B cell (primary cell): ENCODE measurements around the gene VAMP4. TPM values are rescaled to one million over a fixed set of nuclear protein-coding genes. Genes with fewer than 3 reads are reported as not detected.

Experiments
- ATAC-seq: fragments of 200-7000 bp; cut with Tn5 transposase; one replicate; pipeline ENCODE4 v1.10.0; 2021; ENCODE audit warnings: low read depth, mild to moderate bottlenecking, moderate number of reproducible peaks, moderate library complexity
- CTCF ChIA-PET: fragments of 350-600 bp; sonication (Branson Sonifier 250); formaldehyde crosslinking; loops from one replicate; lab custom pipeline; 2021; ENCODE audit warnings: antibody characterized with exemption, inconsistent platforms; lab: Charles Lee
- POLR2A ChIA-PET: fragments of 350-600 bp; sonication (Branson Sonifier 250); formaldehyde crosslinking; loops from one replicate; lab custom pipeline; 2021; ENCODE audit warnings: antibody characterized with exemption; lab: Charles Lee
- DNase-seq: peaks from one replicate; pipeline ENCODE4 v3.0.0; 2013
- H2AFZ ChIP-seq: 2 replicates; pipeline ENCODE4 v1.6.1; 2012; ENCODE audit warnings: mild to moderate bottlenecking, low read depth, low read length; ENCODE audit not compliant: insufficient read depth, poor library complexity, severe bottlenecking
- H3K27ac ChIP-seq, 2 donors: 1 replicate in 1 of 2; 2 replicates in 1 of 2; pipeline ENCODE4 v1.5.1; 2012 to 2013; ENCODE audit warnings: low read length in 2 of 2, mild to moderate bottlenecking in 2 of 2, moderate library complexity in 1 of 2
- H3K27me3 ChIP-seq, 4 experiments: fragments of 200-600 bp in 1 of 4; sonication (generic) in 1 of 4; replicated peaks in 1 of 4; 1 replicate in 2 of 4; 2 replicates in 2 of 4; pipeline versions ENCODE4 v1.6.1 to v1.7.0; 2013 to 2016; ENCODE audit warnings: low read length in 3 of 4, mild to moderate bottlenecking in 2 of 4, mixed read lengths in 1 of 4, moderate library complexity in 1 of 4; ENCODE audit not compliant: insufficient read depth in 4 of 4, control insufficient read depth in 3 of 4; ENCODE audit errors: control extremely low read depth in 1 of 4
- H3K36me3 ChIP-seq, 2 experiments: replicated peaks in 1 of 2; 1 replicate in 1 of 2; 2 replicates in 1 of 2; pipeline versions ENCODE4 v1.6.1 to v1.7.1; 2013; ENCODE audit warnings: low read length in 1 of 2; ENCODE audit not compliant: insufficient read depth in 2 of 2, control insufficient read depth in 1 of 2; ENCODE audit errors: control extremely low read depth in 1 of 2, extremely low read depth in 1 of 2
- H3K4me1 ChIP-seq, 2 donors: fragments of 200-600 bp in 1 of 2; sonication (generic) in 1 of 2; 1 replicate in 1 of 2; 2 replicates in 1 of 2; pipeline versions ENCODE4 v1.5.1 to v1.6.1; 2013 to 2017; ENCODE audit warnings: low read length in 2 of 2; ENCODE audit not compliant: control insufficient read depth in 2 of 2, insufficient read depth in 2 of 2
- H3K4me2 ChIP-seq: replicated peaks from 2 replicates; pipeline ENCODE3; 2012; ENCODE audit warnings: mild to moderate bottlenecking, low read depth, low read length; ENCODE audit not compliant: poor library complexity, severe bottlenecking
- H3K4me3 ChIP-seq, 5 experiments: fragments of 200-600 bp in 1 of 5; sonication (generic) in 1 of 5; 1 replicate in 3 of 5; 2 replicates in 2 of 5; pipeline versions ENCODE4 v1.5.1 to v1.7.0; 2011 to 2016; ENCODE audit warnings: low read length in 4 of 5, mild to moderate bottlenecking in 4 of 5, low read depth in 2 of 5, control low read depth in 1 of 5, moderate library complexity in 1 of 5; ENCODE audit not compliant: insufficient read depth in 1 of 5; ENCODE audit errors: control extremely low read depth in 1 of 5, extremely low read depth in 1 of 5
- H3K79me2 ChIP-seq: fragments of 200-600 bp; sonication (generic); one replicate; pipeline ENCODE4 v1.6.0; 2016; ENCODE audit warnings: low read length; ENCODE audit not compliant: control insufficient read depth, insufficient read depth
- H3K9ac ChIP-seq: fragments of 200-600 bp; sonication (generic); 2 replicates; pipeline ENCODE4 v1.6.1; 2017; ENCODE audit warnings: mild to moderate bottlenecking, low read length, moderate library complexity
- H3K9me3 ChIP-seq, 3 donors: one replicate each; pipeline versions ENCODE4 v1.6.1 to v1.7.1; 2013; ENCODE audit warnings: low read length in 2 of 3; ENCODE audit not compliant: control insufficient read depth in 2 of 3, insufficient read depth in 1 of 3; ENCODE audit errors: control extremely low read depth in 1 of 3
- H4K20me1 ChIP-seq: 2 replicates; pipeline ENCODE4 v1.6.0; 2012; ENCODE audit warnings: mild to moderate bottlenecking, low read length; ENCODE audit not compliant: insufficient read depth, control insufficient read depth, poor library complexity, severe bottlenecking
- H3K27ac Mint-ChIP-seq: one replicate; pipeline ENCODE4 v1.8.0; 2021; ENCODE audit warnings: mixed read lengths
- H3K27me3 Mint-ChIP-seq: one replicate; pipeline ENCODE4 v1.8.0; 2021; ENCODE audit warnings: mixed read lengths
- H3K4me1 Mint-ChIP-seq: one replicate; pipeline ENCODE4 v1.8.0; 2021; ENCODE audit warnings: mixed read lengths
- H3K4me3 Mint-ChIP-seq: one replicate; pipeline ENCODE4 v1.8.0; 2021; ENCODE audit warnings: mixed read lengths
- H3K9me3 Mint-ChIP-seq: one replicate; pipeline ENCODE4 v1.8.0; 2022; ENCODE audit warnings: mixed read lengths; ENCODE audit not compliant: insufficient read depth
- EZH2 ChIP-seq: IDR thresholded peaks from 2 replicates; pipeline ENCODE4 v1.6.1; 2012; ENCODE audit warnings: borderline replicate concordance, low read depth, mild to moderate bottlenecking, moderate library complexity, low read length; ENCODE audit not compliant: insufficient read depth, poor library complexity, severe bottlenecking
- WGBS: methylation state at CpG from one replicate; pipeline ENCODE4 v1.1.5; 2013; ENCODE audit warnings: missing lambda C conversion rate; ENCODE audit not compliant: insufficient coverage; 5-methylcytosine and 5-hydroxymethylcytosine counted together
- intact Hi-C: fragments of 100-400 bp; cut with micrococcal nuclease; formaldehyde crosslinking; loops from one replicate; pipeline ENCODE4 v1.10.0; 2022
- polyA plus RNA-seq: library from polyadenylated mRNA; depleted of rRNA; stranded (reverse); fragments of >200 nt; gene quantifications from 2 replicates; pipeline ENCODE4 v1.2.3, GENCODE V29; 2012
- small RNA-seq: library from RNA; depleted of rRNA; stranded (forward); fragments of <200 nt; gene quantifications from one replicate; pipeline ENCODE3, GENCODE V24; 2012; ENCODE audit warnings: low replicate concordance, low read depth; ENCODE audit not compliant: insufficient read length
- total RNA-seq, 2 donors: library from RNA; stranded (reverse); fragments of 120-200 nt in 1 of 2; gene quantifications; 1 replicate in 1 of 2; 2 replicates in 1 of 2; pipeline versions ENCODE4 v1.2.3 to v1.2.4, GENCODE V29; 2013 to 2022
- TF ChIP-seq, protein P1 (sequence below): fragments of 200-600 bp; IDR thresholded peaks from one replicate; pipeline ENCODE4 v1.8.0; 2022; ENCODE audit warnings: antibody characterized with exemption, mild to moderate bottlenecking

The VAMP4 gene
- total and polyA plus RNA-seq, 2 donors (not counting 1 experiment from before 2014, with no cell fraction given), result 11.6 to 21.8 TPM

DNA sequence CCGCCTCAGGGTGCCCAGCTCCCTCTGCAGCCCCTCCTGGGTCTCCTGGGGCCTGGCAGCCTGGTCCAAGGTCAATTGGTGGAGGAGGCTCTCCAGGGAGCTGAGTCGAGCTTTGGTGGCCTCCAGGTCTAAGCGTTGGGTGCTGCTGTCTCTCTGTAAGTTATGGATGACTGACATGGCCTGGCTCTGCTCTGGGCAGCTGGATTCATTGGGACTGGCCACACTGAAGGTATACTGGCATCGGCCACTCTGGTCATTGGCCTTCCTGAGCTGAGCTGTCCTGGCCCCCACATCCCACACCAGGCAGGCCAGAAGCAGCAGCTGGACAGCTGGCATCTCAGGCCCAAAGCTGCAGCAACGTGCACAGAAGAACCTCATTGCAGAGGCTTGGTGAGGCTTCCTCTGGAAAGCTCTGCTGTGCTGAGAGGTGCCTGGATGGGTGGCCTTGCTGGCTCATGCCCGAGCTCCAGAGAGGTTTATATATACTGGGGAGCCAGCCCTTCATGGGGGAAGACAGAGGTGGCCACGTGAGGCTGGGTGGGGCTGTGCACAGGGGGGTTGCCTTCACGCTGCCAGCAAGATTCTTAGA lies 89.5 kb downstream of the VAMP4 start, which contains the start of gene MYOC:
TSS of gene MYOC (minus strand) at position 455 of the 589 bp plus-strand sequence. CDS start at position 378, 77 bp downstream.
- intact Hi-C loops, result no loop called here
- ATAC-seq (no peak), DNase-seq (no peak)
- TF ChIP-seq, protein P1, sequence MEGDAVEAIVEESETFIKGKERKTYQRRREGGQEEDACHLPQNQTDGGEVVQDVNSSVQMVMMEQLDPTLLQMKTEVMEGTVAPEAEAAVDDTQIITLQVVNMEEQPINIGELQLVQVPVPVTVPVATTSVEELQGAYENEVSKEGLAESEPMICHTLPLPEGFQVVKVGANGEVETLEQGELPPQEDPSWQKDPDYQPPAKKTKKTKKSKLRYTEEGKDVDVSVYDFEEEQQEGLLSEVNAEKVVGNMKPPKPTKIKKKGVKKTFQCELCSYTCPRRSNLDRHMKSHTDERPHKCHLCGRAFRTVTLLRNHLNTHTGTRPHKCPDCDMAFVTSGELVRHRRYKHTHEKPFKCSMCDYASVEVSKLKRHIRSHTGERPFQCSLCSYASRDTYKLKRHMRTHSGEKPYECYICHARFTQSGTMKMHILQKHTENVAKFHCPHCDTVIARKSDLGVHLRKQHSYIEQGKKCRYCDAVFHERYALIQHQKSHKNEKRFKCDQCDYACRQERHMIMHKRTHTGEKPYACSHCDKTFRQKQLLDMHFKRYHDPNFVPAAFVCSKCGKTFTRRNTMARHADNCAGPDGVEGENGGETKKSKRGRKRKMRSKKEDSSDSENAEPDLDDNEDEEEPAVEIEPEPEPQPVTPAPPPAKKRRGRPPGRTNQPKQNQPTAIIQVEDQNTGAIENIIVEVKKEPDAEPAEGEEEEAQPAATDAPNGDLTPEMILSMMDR, result no peak
- no peak for TF ChIP-seq EZH2
- peaks cover 10% of the 10 kb centered on the region for H3K4me1 Mint-ChIP-seq
- Histone ChIP-seq H3K27me3 (peaks cover 0 to 20% (median 2%) of the 10 kb centered on the region in 4 experiments), H3K9ac (no peak within 1 kb of the TSS), H3K27ac (no peak within 1 kb of the TSS), H3K4me3 (no peak within 1 kb of the TSS), H3K4me1 (peaks cover 8 to 13% of the 10 kb centered on the region in 2 donors), H3K4me2 (no peak within 1 kb of the TSS), H4K20me1 (no peaks in the 10 kb centered on the region), H3K79me2 (no peaks in the 10 kb centered on the region), H3K36me3 (no peaks in the 10 kb centered on the region), H2AFZ (no peak within 1 kb of the TSS), H3K9me3 (no peaks in the 10 kb centered on the region)
- ChIA-PET CTCF (no interaction called here), POLR2A (no interaction called here)
- peaks cover 43% of the 10 kb centered on the region for H3K27me3 Mint-ChIP-seq
- H3K9me3 Mint-ChIP-seq, result no peaks in the 10 kb centered on the region
- no peak within 1 kb of the TSS for H3K27ac Mint-ChIP-seq
- WGBS, result 73% methylated on average over 6 of the region's 8 CpGs
- no peak within 1 kb of the TSS for H3K4me3 Mint-ChIP-seq

Small RNAs within 50 kb of the gene (small RNA-seq; reads per million reads assigned to genes)
- gene RF00601, result not detected

Other genes starting within 250 kb of the VAMP4 start
- 0.32 and 0.39 TPM in 2 replicates for gene MYOCOS, start 119.8 kb downstream of the VAMP4 start, total RNA-seq
- gene MYOCOS, start 119.8 kb downstream of the VAMP4 start, polyA plus RNA-seq, result not detected in 2 replicates
- not detected in 2 replicates for gene MYOC, start 89.4 kb downstream of the VAMP4 start, total RNA-seq
- gene MYOC, start 89.4 kb downstream of the VAMP4 start, polyA plus RNA-seq, result not detected in 2 replicates
- gene METTL13, start 39.6 kb upstream of the VAMP4 start, total RNA-seq, result 33.0 and 35.4 TPM in 2 replicates
- gene METTL13, start 39.6 kb upstream of the VAMP4 start, polyA plus RNA-seq, result 9.1 and 16.8 TPM in 2 replicates
- 1.3 and 1.5 TPM in 2 replicates for gene DNM3, start 99.4 kb upstream of the VAMP4 start, total RNA-seq
- gene DNM3, start 99.4 kb upstream of the VAMP4 start, polyA plus RNA-seq, result 0.56 and 1.0 TPM in 2 replicates